ENCODE data around the gene ALPL.
"Not testable (repeated sequence)": the region's sequence is repeated elsewhere in the genome, so short reads cannot be mapped to it uniquely, and the experiment has no call there.

The ALPL gene

GRCh38 chr1:21509351-21510112 lies at the start of gene ALPL:
ALPL (plus strand) TSS chr1:21509423; CDS start chr1:21554082, 44,659 bp downstream.
- no peak within 1 kb of the TSS for H3K9ac ChIP-seq (ENCODE audit: low read length)
- H3K27me3 ChIP-seq (ENCODE audit: control insufficient read depth, insufficient read depth, low read length): peaks cover 13% of the 10 kb centered on the region
- H3K27ac ChIP-seq (ENCODE audit: low read depth, low read length): no peak within 1 kb of the TSS
- H3K4me1 ChIP-seq (ENCODE audit: control insufficient read depth, insufficient read depth, low read length): peaks cover 4% of the 10 kb centered on the region
- H3K36me3 ChIP-seq (ENCODE audit: control insufficient read depth, insufficient read depth, low read length): no peaks in the 10 kb centered on the region
- peak within 1 kb of the TSS; percentile 53 for H3K4me3 ChIP-seq (ENCODE audit: low read length)

- not testable (repeated sequence) for H3K4me1 ChIP-seq (ENCODE audit: control insufficient read depth, insufficient read depth, low read length); H3K36me3 ChIP-seq (ENCODE audit: control insufficient read depth, insufficient read depth, low read length); H3K9ac ChIP-seq (ENCODE audit: low read length); H3K27ac ChIP-seq (ENCODE audit: low read depth, low read length); H3K27me3 ChIP-seq (ENCODE audit: control insufficient read depth, insufficient read depth, low read length); H3K4me3 ChIP-seq (ENCODE audit: low read length)
Measured at GRCh38 chr1:21465127-21465526, 44.1 kb upstream of the ALPL start.

GRCh38 chr1:21467946-21468345 lies 41.3 kb upstream of the ALPL start:
- not testable (repeated sequence) for H3K36me3 ChIP-seq (ENCODE audit: control insufficient read depth, insufficient read depth, low read length); H3K9ac ChIP-seq (ENCODE audit: low read length); H3K27ac ChIP-seq (ENCODE audit: low read depth, low read length); H3K4me1 ChIP-seq (ENCODE audit: control insufficient read depth, insufficient read depth, low read length); H3K27me3 ChIP-seq (ENCODE audit: control insufficient read depth, insufficient read depth, low read length); H3K4me3 ChIP-seq (ENCODE audit: low read length)

GRCh38 chr1:21468599-21468998 lies 40.6 kb upstream of the ALPL start:
- H3K4me1 ChIP-seq (ENCODE audit: control insufficient read depth, insufficient read depth, low read length): no peaks in the 10 kb centered on the region
- no peak overlapping the region for H3K4me3 ChIP-seq (ENCODE audit: low read length)
- H3K9ac ChIP-seq (ENCODE audit: low read length): no peak overlapping the region
- no peak overlapping the region for H3K27ac ChIP-seq (ENCODE audit: low read depth, low read length)
- peaks cover under 1% of the 10 kb centered on the region for H3K36me3 ChIP-seq (ENCODE audit: control insufficient read depth, insufficient read depth, low read length)
- no peaks in the 10 kb centered on the region for H3K27me3 ChIP-seq (ENCODE audit: control insufficient read depth, insufficient read depth, low read length)

GRCh38 chr1:21469581-21469980 lies 39.6 kb upstream of the ALPL start:
- Histone ChIP-seq H3K4me1 (ENCODE audit: control insufficient read depth, insufficient read depth, low read length) (no peaks in the 10 kb centered on the region), H3K36me3 (ENCODE audit: control insufficient read depth, insufficient read depth, low read length) (peaks cover 3% of the 10 kb centered on the region), H3K4me3 (ENCODE audit: low read length) (no peak overlapping the region), H3K9ac (ENCODE audit: low read length) (no peak overlapping the region), H3K27me3 (ENCODE audit: control insufficient read depth, insufficient read depth, low read length) (no peaks in the 10 kb centered on the region), H3K27ac (ENCODE audit: low read depth, low read length) (no peak overlapping the region)

GRCh38 chr1:21472861-21473260 lies 36.4 kb upstream of the ALPL start:
- Histone ChIP-seq H3K27ac (ENCODE audit: low read depth, low read length) (no peak overlapping the region), H3K27me3 (ENCODE audit: control insufficient read depth, insufficient read depth, low read length) (no peaks in the 10 kb centered on the region), H3K4me1 (ENCODE audit: control insufficient read depth, insufficient read depth, low read length) (no peaks in the 10 kb centered on the region), H3K9ac (ENCODE audit: low read length) (no peak overlapping the region), H3K4me3 (ENCODE audit: low read length) (no peak overlapping the region), H3K36me3 (ENCODE audit: control insufficient read depth, insufficient read depth, low read length) (peaks cover 3% of the 10 kb centered on the region)

- H3K36me3 ChIP-seq (ENCODE audit: control insufficient read depth, insufficient read depth, low read length): peaks cover 3% of the 10 kb centered on the region
- H3K9ac ChIP-seq (ENCODE audit: low read length): no peak overlapping the region
- no peaks in the 10 kb centered on the region for H3K27me3 ChIP-seq (ENCODE audit: control insufficient read depth, insufficient read depth, low read length)
- H3K27ac ChIP-seq (ENCODE audit: low read depth, low read length): no peak overlapping the region
- H3K4me3 ChIP-seq (ENCODE audit: low read length): no peak overlapping the region
- no peaks in the 10 kb centered on the region for H3K4me1 ChIP-seq (ENCODE audit: control insufficient read depth, insufficient read depth, low read length)
Measured at GRCh38 chr1:21478356-21478755, 30.9 kb upstream of the ALPL start.

- H3K36me3 ChIP-seq (ENCODE audit: control insufficient read depth, insufficient read depth, low read length); H3K4me3 ChIP-seq (ENCODE audit: low read length); H3K4me1 ChIP-seq (ENCODE audit: control insufficient read depth, insufficient read depth, low read length); H3K27ac ChIP-seq (ENCODE audit: low read depth, low read length); H3K9ac ChIP-seq (ENCODE audit: low read length); H3K27me3 ChIP-seq (ENCODE audit: control insufficient read depth, insufficient read depth, low read length): not testable (repeated sequence)
Measured at GRCh38 chr1:21483881-21484280, 25.3 kb upstream of the ALPL start.

- no peaks in the 10 kb centered on the region for H3K27me3 ChIP-seq (ENCODE audit: control insufficient read depth, insufficient read depth, low read length)
- no peaks in the 10 kb centered on the region for H3K4me1 ChIP-seq (ENCODE audit: control insufficient read depth, insufficient read depth, low read length)
- no peak overlapping the region for H3K27ac ChIP-seq (ENCODE audit: low read depth, low read length)
- H3K9ac ChIP-seq (ENCODE audit: low read length): no peak overlapping the region
- H3K4me3 ChIP-seq (ENCODE audit: low read length): no peak overlapping the region
- H3K36me3 ChIP-seq (ENCODE audit: control insufficient read depth, insufficient read depth, low read length): no peaks in the 10 kb centered on the region
Measured at GRCh38 chr1:21489146-21489545, 20.1 kb upstream of the ALPL start.

- Histone ChIP-seq H3K9ac (ENCODE audit: low read length) (no peak overlapping the region), H3K27me3 (ENCODE audit: control insufficient read depth, insufficient read depth, low read length) (no peaks in the 10 kb centered on the region), H3K36me3 (ENCODE audit: control insufficient read depth, insufficient read depth, low read length) (no peaks in the 10 kb centered on the region), H3K4me1 (ENCODE audit: control insufficient read depth, insufficient read depth, low read length) (no peaks in the 10 kb centered on the region), H3K4me3 (ENCODE audit: low read length) (no peak overlapping the region), H3K27ac (ENCODE audit: low read depth, low read length) (no peak overlapping the region)
Measured at GRCh38 chr1:21490774-21491487, 18.3 kb upstream of the ALPL start.

GRCh38 chr1:21491488-21492355 lies 17.5 kb upstream of the ALPL start:
- Histone ChIP-seq H3K4me3 (ENCODE audit: low read length) (no peak overlapping the region), H3K27me3 (ENCODE audit: control insufficient read depth, insufficient read depth, low read length) (no peaks in the 10 kb centered on the region), H3K36me3 (ENCODE audit: control insufficient read depth, insufficient read depth, low read length) (no peaks in the 10 kb centered on the region), H3K9ac (ENCODE audit: low read length) (no peak overlapping the region), H3K4me1 (ENCODE audit: control insufficient read depth, insufficient read depth, low read length) (no peaks in the 10 kb centered on the region), H3K27ac (ENCODE audit: low read depth, low read length) (no peak overlapping the region)

GRCh38 chr1:21492356-21492625 lies 16.9 kb upstream of the ALPL start:
- H3K4me3 ChIP-seq (ENCODE audit: low read length): no peak overlapping the region
- no peak overlapping the region for H3K27ac ChIP-seq (ENCODE audit: low read depth, low read length)
- H3K9ac ChIP-seq (ENCODE audit: low read length): no peak overlapping the region
- no peaks in the 10 kb centered on the region for H3K4me1 ChIP-seq (ENCODE audit: control insufficient read depth, insufficient read depth, low read length)
- no peaks in the 10 kb centered on the region for H3K27me3 ChIP-seq (ENCODE audit: control insufficient read depth, insufficient read depth, low read length)
- H3K36me3 ChIP-seq (ENCODE audit: control insufficient read depth, insufficient read depth, low read length): no peaks in the 10 kb centered on the region
